22Rv1 (cell line): ENCODE measurements around the gene EXTL1.

Experiments used
- H3K27ac ChIP-seq: fragments of 450-650 bp; 2 replicates; pipeline ENCODE4 v1.5.1; 2017
- CTCF ChIP-seq: fragments of 450-650 bp; IDR thresholded peaks from 2 replicates; pipeline ENCODE4 v1.5.1; 2017; ENCODE audit warnings: mild to moderate bottlenecking
- ZFX ChIP-seq: fragments of 450-650 bp; IDR thresholded peaks from 2 replicates; pipeline ENCODE4 v1.6.1; 2017; ENCODE audit warnings: antibody characterized with exemption, borderline replicate concordance

EXTL1 gene

GRCh38 chr1:26055041-26055440, 33.5 kb downstream of the EXTL1 start:
- TF ChIP-seq CTCF (no peak), ZFX (no peak)

GRCh38 chr1:26057189-26057588, 35.6 kb downstream of the EXTL1 start:
- H3K27ac ChIP-seq, result no peak overlapping the region
- TF ChIP-seq CTCF, result no peak
- no peak for TF ChIP-seq ZFX

More at GRCh38 chr1:26055041-26055440, 33.5 kb downstream of the EXTL1 start:
- H3K27ac ChIP-seq, result no peak overlapping the region

DNA sequence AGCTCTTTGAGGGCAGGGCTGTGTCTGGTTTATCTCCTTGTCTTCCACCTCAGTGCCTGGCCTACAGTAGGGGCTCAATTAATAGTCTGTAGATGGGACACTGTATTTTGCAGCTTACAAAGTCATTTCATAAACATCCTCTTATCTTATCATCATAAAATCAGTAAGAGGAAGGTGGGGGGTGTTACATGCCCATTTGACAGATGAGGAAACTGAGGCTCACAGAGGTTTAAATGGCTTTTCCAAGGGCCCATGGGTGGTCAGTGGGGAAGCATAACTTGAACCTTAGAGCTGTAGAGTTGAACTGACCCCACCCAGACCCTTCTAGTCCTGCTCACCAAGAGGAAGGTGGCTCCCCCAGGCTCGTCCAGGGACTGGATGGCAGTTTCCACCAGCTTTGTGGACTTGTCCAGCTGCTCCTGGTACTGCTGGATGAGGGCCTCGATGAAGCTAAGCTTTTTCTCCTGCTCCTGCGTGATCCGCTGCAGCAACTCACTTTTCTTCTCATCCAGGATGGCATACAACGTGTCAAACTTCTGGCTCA, 36.5 kb downstream of the EXTL1 start:
- TF ChIP-seq CTCF, result no peak
- no peak for TF ChIP-seq ZFX
- no peak overlapping the region for H3K27ac ChIP-seq

DNA sequence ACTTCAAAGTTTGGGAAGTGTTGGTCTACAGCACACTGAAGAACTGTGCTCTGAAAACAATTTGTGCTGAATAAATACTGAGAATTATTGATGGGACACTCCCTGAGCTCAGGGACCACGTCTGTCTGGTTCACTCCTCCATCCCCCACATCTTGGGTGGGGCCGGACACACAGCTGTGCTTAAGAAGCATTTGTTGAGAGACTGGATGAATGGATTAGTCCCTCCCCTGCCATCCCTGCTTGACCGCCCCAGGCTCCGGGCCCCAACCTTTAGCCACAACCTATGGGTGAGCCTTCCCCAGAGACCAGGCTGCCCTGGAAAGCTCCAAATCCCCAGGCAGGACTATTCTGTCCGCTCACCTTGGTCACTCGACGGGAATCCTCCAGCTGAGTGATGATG, 38.3 kb downstream of the EXTL1 start:
- H3K27ac ChIP-seq, result no peak overlapping the region
- no peak for TF ChIP-seq ZFX

- no peak for TF ChIP-seq CTCF
- no peak for TF ChIP-seq ZFX
- H3K27ac ChIP-seq, result no peak overlapping the region
Observed at GRCh38 chr1:26060832-26061574, 39.4 kb downstream of the EXTL1 start.

DNA sequence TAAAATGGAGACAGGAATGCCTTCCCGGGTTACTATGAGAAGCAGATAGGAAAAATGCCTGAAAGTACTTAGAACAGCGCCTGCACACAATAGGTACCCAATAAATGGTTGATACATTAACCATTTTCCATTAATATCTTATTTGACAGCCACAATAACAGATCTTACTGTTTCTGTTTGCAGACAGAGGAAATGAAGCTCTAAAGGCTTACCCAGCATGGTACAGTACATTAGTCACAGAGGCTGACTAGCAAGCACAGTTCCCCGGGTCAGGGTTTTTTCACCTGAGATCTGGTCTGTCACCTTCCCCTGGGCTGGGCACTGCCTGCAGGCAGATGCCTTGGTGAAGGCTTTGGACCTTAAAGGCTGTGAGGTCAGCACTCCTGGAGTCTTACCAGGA, 43.0 kb downstream of the EXTL1 start:
- no peak for TF ChIP-seq CTCF
- TF ChIP-seq ZFX, result no peak

GRCh38 chr1:26066160-26066559, 44.6 kb downstream of the EXTL1 start:
- no peak overlapping the region for H3K27ac ChIP-seq
- TF ChIP-seq ZFX (no peak), CTCF (no peak)

More for the DNA sequence above, 43.0 kb downstream of the EXTL1 start:
- H3K27ac ChIP-seq, result no peak overlapping the region

DNA sequence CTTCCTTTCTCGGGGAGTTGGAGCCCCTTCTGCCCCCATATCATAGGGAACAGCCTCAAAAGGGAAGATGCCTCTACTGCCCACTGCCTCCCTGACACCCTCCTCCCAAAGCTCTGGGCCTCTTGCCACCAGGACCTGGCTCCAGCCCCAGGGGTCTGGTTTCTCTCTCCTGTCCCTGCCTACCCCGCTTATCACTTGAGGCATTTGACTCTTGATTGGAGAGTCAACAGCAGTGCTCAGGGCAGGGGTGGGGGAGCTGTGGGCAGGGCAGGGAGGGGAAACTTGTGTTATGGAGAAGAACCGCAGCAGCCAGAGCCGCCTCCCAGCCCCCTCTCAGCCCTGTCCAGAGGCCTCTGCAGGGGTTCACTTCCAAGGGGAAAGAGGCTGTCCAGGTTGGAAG, 45.3 kb downstream of the EXTL1 start:
- no peak overlapping the region for H3K27ac ChIP-seq

More for the DNA sequence above, 45.3 kb downstream of the EXTL1 start:
- TF ChIP-seq ZFX (no peak), CTCF (no peak)
